ENCODE data around the gene PEF1.

PEF1 gene

DNA sequence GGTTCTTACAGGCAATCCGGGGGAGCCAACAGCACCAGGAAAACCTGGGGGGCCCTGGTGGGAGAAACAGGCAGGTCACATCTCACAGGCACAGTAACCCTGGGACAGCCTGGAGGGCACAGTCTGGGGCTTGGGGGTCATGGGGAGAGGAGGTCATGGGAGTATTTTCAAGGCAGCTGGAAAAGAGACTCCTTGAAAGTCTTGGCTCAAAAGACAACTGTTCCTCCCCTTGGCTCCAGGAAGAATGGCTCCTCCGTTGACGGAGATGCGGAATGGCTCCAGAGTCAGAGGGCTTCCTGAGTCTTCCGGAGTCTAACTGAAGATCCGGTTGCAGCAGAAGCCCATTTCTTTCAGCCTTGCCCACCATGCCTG, 25.9 kb upstream of the PEF1 start:
- no peak for DNase-seq

DNA sequence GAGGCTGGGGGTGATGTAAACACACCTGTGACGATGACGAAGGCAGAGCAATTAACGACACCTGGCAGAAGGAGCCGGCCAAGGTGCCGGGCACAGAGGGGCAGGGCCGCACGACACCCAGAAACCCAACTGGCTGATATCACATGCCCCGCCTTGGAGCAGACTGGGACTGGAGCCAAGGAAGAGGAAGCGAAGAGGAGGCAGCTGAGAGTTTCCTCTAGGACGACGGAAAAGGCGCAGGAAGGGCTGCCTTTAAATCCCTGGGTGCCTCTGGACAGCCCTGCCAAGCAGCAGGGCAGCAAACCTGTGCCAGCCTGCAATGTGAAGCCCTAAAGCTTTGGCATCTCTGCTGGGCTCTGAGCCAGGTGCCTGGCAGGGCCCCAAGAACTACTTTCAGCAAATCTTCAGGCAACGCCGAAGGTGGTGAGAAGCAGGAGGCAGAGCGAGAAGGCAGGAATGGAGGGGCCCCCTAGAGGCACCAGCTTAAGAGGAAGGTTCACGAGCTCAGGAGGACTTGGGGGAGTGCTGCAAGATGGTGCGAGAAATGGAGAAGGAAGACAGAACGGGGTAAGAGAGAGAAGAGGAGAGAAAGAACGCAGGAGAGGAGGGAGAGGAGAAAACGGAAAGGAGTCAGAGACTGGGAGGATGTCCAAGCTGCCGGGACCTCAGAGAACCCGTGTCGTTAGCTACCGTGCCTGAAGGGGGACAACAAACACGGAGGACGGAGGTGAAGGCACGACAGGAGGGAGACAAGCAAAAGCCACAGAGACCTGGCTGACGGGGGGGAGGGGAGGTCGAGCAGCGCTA, 25.3 kb upstream of the PEF1 start:
- DNase-seq, result no peak

DNA sequence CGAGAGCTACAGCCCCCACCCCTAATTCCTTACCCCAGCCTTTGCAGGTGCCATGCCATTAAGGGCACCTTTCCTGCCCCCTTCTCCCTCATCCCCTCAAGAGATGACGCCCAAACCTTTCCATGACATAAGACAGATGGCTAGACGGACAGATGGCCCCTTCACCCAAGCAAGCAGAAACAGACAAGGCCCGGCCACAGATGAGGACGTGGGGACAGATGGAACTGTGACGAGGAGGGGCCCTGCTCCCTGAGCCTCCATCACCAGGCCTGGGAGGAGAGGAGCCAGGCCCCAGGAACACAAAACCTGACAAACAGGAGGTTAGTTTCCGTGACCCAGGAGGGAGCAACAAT, 24.7 kb upstream of the PEF1 start:
- no peak for DNase-seq

DNA sequence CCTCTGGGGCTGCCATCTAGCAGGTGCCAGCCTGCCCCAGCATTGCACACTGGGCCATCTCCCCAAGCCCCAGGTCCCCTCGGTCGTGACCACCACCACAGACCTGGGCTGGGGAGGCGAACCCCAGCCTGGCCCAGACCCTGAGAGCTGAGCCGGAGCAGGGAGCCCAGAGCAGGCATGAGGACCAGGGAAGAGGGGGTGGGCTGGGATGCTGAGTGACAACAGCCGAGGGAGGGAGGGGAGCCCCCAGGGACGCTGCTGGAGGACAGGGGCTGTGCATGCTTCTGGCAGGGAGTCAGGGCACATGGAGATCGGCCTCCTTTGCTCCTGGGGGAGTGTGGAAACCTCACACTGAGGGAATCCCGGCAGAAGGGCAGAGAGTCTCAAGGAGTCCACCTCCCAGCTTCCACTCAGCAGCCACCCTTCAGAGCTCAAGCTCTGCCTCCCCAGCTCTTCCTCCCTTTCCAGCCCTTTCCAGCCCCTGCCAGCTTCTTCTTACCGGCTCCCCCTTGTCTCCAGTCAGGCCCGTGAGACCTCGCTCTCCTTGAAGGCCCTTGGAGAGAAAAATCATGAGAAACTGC, 23.7 kb upstream of the PEF1 start:
- no peak for DNase-seq

DNA sequence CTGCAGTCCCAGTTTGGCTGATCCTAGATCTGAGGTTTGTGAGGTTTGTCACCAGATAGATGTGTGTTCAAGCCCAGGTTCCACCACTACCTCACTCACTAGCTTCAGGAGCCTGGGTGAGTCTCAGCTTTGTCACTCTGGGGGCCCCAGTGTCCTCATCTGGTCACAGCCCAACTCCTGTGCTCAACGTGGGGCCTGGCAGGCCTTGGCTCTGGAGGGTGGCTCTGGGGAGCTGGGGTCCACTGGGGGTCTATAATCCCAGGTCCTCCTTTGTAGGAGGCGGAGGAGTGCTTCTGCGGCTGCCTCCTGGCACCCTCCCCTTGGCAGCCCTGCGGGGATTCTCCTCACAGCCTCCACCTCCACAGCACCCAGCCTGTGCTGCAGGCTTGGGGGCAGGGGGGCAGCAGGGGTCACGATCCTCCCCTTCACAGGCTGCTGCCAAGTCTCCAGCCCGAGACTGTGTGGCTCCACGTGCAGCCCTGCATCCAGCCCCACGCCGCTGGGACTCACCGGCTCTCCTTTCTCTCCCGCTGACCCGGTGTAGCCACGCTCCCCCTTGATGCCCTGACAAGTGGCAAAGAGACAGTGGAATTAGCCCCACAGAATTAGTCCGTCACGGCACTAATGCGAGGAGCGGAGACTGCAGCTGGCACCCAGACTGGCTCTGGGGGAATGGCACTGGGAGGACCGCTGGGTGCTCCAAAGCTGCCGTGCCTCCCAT, 22.5 kb upstream of the PEF1 start:
- no peak for DNase-seq

DNA sequence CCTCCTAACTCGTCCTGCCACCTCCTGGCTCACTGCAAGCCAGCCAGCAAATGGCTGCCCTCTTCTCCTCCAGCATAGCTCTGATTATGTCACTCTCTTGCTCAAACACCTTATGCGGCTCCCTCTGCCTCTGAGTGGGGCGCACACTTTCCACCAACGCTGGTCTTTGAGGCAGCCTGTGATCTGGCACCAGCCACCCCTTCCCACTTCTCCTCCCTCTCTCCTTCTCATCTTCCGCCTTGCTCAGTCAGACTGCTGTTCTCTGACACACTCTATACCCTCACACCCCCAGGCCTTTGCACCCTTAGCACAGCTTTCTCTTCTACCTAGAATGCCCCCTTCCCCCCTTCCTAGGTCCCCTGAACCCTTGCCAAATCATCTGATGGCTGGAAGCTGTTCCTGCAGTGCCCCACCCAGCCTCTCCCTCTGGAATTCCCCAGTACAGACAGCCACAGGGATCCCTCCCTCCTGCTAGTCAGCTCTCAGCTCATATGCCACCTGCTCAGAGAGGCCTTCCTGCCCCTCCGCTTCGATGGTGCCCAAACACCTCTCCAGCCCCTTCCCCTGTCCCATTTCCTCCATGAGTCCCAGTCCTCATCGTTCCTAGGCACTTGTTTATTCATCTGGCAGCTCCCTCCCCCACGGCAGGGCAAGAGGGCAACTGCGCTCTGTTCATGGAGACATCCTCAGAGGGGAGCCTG, 21.7 kb upstream of the PEF1 start:
- DNase-seq, result no peak

DNA sequence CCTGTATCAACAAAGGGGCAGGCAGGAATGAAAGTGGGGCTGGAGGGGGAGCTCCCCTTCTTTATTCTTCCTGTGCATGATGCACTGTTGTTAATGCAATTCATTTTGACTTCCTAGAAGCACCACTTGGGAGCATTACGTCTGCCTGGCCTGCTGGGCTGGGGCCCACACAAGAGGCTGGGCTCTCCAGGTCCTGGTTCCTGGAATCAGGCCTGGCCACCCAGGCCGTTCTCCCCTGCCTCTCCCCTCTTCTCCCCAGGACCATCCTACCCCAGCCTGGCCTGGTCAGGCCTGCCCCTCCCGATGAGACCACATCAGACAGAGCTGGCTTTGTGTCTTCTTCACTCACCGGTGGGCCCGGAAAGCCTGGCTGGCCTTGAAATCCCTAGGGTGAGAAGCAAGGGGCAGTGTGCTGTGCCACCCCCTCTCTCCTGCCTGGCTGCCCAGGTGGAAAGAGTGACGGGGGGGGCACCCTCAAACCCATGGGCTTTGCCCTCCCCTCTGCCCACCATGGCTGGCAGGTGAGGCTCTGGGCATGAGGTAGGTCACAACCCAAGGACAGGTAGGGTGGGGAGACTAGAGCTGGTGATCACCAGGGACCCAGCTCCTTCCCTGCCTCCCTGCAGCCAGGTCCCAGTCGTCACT, 20.7 kb upstream of the PEF1 start:
- no peak for DNase-seq

DNA sequence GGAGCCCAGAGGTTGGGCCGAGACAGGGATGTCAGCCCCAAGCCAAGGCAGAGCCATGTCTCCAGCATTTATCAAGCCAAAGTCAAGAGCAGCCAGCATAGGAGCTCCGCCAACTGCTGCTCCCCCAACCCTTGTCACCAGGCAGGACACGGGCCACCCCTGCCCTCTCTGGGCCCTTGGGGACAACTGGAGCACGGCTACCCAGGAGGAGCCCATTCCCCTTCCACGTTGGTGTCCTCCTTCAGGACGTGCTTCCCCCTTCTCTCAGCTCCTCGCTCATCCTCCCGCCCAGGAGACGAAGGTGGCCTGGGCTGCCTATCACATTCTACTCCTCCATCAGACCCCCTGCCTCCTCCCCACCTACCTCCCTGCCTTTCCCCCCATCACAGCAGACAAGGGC, 19.9 kb upstream of the PEF1 start:
- DNase-seq, result no peak

DNA sequence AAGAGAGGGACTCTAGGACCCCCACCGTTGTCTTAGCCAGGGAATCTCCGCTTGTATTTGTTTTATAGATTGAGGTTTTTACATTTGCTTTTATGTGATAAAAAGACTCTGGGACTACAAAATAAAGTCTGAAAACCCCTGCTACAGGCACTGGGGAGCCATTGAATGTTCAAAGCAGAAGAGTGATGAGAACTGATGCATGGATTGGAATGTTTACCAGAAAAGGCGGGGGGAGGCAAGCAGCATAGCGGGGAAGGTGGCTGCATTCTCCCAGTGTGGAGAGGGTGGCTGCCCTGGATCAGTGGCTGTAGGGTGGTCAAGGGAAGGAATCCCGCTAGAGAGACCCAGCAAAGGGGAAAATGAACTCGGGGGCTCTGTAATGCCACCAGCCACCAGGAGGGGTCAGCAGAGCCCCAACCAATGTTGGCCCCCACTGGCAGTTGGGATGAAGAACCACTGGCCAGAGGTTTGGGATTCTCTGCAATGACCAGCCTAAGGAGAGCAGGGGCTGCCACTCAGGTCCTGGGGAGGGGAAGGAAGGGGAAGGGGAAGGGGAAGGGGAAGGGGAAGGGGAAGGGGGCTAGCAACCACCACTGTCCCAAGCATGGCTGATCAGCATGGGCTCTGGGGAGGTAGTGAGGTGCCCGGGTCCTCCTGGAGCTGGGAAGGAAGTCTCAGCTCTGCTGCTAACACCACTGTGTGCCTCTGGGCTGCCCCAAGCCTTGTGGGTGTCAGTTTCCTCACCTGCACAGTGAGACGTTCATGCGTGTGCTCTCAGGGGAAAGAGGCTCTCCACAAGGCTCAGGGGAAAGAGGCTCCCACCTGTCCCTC, 19.2 kb upstream of the PEF1 start:
- peak; percentile 53 for DNase-seq

DNA sequence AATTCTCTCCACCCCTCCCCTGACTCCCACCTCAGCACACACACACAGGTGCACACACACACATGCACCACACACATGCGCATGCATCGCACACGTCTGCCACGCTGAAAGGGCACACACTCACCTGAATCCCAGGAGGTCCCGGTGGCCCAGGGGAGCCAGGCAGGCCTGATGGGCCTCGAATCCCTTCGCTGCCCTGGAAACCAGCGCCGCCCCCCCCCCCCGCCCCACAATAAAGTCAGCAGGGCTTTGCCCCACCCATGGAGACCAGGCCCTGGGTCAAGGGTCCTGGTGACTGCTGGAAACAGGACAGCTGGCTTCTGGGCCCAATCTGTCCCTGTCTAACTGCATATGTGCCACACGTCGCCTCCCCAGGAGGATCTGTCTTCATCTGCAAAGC, 17.8 kb upstream of the PEF1 start:
- DNase-seq, result no peak

DNA sequence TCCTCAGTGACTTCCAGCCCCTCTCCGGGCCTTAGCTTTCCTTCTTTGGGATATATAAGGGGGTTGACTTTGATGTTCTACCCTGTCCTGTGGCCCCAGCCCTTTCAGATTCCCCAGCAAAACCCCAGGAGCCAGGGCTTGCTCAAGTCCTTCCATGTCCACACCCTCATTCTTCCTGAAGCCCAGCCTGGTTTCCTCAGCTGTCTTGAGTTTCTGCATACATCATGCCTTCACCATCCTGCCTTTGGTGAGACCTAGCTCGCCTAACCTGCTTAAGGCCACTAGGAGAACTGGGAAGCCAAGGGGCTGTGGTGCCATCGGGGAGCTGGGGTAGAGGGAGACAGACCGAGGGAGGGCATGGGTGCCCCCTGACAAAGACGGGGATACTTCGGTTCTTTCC, 17.2 kb upstream of the PEF1 start:
- no peak for DNase-seq

DNA sequence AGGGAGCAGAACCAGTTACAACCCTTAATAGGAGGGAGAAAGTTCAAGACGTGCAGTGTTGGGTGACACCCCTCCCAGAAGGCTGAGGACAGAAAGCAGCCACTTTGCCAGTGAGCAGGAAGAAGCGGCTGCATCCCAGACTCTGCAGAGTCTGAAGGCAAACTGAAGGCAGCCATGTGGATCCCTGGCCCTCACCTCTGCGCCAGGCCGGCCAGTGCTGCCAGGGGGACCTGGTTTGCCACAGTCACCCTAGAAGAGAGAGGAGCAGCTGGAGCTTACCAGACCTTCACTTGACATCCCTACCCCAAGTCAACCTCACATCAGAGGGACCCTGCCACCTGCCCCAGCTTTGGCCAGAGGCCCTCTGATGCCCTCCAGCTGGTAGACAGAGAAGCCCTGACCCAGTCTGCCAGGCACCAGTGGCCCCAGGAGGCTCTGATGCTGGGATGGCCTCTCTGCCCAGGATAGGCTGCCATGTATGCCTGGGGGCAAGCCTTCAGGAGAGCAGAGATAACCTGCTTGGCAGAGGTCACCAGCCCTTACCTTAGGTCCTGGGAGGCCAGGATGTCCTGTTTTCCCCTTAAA, 16.3 kb upstream of the PEF1 start:
- DNase-seq, result no peak

DNA sequence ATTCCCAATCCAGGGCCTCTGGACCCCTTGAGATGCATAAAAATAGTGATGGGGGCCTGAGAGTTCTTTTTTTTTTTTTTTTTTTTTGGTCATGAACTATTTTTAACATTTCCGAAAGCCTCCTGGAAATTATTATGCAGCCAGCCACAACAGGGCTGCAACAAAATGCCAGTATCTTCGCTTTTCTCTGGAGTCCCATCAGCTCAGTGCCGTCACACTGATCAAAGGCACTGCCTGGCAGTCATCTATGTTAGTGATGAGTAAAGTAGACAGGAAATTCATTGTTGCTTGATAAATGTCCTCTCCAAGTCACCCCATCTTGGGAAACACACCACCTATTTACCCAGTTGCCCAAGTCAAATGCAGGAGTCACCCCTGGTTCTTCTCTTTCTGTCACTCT, 15.2 kb upstream of the PEF1 start:
- DNase-seq, result no peak

DNA sequence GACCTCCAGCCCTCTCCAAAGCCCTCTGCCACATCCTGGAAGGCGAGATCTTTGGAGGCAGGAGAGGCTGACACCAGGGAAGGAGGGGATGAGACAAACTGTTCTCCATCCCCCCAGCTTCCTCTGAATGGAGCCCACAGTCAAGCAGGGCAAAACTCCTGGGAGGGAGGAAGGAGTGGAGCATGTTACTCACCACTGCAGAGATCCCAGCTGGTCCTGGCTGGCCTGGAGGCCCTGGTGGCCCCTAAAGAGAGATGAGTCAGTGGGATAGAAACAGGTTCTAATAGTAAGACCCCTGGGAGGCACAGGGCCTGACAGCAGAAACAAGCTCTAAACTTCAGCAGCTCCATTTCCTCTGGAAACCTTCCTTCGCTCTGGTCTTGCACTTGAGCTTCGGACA, 14.0 kb upstream of the PEF1 start:
- DNase-seq, result no peak

DNA sequence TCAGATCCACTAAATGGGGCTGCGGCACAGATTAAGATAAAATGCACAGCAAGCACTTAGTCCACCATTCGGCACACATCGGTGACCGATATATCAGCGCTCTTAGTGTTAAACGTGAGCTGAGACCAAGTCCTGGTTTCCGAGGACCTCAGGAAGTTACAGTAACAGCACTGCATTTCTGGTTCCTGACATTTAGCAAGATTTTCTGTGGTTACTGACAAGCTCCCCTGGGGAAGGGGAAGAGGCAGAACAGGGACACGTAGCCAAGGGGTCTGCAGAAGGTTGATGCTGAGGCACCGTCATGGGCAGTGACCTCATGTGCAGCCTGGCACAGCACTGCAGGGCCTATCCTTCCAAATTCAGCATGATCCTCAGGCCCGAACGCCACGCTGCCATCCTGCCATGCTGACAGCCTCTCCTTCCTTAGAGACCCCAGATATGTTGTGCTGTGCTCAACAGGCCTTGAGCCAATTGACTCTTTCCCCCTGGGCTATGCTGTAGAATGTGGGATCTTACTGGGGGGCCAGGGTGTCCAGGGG, 13.4 kb upstream of the PEF1 start:
- no peak for DNase-seq

DNA sequence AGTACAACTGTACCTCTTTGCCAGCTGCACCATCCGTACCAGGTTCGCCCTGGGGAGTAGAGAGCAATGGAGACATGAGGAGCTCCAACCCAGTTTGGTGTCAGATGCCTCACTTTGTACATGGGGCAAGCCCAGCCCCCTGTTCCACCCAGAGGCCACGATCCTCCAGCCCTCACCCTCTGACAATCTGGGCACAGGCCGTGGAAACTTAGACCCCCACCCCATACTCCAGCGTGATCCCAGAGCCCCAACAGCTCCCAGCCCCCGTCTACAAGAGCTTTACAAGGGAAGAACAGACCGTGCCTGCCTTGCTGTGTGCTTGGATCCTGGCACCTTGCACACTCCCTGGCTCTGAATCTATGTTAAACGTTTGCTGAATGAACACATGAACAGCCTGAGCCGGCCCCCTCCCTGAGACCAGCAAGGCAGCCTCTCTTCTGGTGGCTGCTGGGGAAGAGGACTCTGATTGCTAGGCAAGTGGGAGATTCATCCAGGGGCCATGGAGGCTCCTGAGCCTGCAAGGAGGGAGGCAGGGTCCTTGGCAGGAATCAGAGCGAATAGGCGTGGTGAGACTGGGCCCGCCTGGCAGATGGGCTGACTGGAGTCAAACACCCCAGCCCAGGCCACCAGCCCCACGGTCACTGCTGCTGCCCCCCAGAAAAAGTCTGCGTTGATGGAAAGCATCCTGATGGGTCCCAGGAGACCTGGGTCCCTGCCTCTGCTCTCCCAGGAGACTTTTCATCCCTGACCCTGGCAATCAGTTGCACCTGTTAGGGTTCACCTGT, 12.5 kb upstream of the PEF1 start:
- DNase-seq, result no peak

DNA sequence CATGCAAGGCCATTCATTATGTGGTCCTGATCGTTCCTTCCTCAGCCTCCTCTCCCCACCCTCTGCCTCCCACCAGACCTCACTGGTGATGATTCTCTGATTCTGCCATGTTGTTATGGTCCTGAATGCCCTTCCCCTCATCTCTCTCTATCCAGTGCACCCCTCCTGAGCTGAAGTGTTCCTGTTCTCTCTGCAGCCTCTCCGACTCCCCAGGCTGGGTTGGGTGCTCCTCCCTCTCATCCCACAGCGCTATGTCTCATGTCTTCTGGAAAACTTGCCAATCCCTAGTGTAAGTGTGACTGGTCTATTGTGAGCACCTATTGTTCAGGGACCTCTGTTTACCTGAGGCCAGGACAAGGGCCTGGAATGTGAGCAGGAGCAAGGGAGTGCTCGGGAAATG, 11.1 kb upstream of the PEF1 start:
- no peak for DNase-seq

DNA sequence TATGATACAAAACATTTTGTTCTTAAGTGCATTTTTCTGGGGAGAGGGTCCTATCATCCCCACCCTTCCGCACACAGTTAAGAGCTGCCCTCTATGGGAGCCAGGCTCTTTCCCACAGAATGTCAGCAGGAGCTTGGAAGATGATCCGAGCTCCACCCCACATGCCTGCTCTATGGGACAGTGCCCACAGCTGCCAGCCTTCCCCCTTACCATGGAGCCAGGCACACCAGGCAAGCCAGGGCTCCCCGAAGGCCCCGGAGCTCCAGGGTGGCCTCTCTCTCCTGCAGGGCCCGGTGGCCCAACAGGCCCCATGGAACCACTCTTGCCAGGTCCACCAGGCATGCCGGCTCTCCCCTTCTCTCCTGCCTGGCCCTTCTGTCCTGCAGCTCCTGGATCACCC, 10.4 kb upstream of the PEF1 start:
- no peak for DNase-seq

DNA sequence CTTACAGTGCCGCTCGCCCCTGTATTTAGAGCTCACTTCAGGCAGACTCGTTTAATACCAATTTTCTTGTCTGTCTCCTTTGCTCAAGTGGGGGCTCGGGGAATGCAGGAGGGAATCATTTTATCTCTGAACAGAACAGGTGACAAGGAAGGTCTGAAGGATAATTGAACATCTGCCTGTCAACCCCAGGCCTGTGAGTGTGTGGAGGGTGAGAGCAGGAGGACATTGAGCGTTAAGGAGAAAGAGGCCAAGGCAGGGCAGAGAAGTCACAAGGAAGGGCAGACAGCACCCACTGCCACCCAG, 9.7 kb upstream of the PEF1 start:
- DNase-seq, result no peak

DNA sequence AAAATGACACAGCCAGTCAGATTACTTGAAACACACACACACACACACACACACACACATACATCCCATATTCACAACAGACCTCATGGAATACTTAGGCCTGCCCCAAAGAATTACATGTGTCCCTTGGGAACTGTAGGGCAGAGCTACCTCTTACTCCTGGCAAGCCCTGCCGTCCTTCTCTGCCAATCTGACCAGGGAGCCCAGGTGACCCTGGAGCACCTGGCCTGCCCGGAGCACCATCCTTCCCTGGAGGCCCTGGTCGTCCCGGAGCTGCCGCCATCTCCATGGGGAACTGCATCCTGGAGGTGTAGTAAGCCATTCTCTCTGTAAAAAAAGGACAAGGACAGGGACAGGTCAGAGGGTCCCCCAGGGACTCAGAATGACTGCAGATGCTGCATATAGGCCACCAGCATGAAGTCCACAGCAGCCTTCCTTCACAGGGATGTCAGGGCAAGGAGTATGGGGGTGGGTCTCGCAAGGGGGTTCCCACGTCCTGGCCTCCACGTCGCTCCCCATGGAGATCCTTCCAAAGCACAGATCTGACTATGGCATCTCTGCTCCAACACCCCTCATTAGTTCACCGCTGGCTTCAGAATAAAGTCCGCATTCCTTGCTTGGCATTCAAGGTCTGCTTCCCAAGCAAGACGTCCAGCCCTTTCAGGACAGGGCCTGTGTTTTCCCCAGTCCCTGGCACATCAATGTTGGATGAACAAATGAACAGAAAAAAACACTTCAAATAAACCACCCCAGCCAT, 9.2 kb upstream of the PEF1 start:
- no peak for DNase-seq

All from effector CD4-positive, alpha-beta T cell (primary cell).